ENCODE results near the gene USP10.

- TF ChIP-seq CTCF (IDR thresholded peaks at IDR 0.05) (no peak), POLR2A (IDR thresholded peaks at IDR 0.05) (no peak)
These were observed 55.3 kb downstream of the USP10 start for GRCh38 chr16:84754956-84755672.
